ENCODE results near the gene ITSN1. TPM values are rescaled to one million over a fixed set of nuclear protein-coding genes. Genes with fewer than 3 reads are reported as not detected.

The ITSN1 gene
- total and polyA plus RNA-seq, 3 donors from 2014 or later, result 20.0 to 56.6 (median 48.4) TPM

GRCh38 chr21:33875026-33875695 is 232.9 kb downstream of the ITSN1 start:
- 92% methylated on average over 17 to 20 of the region's 20 CpGs for WGBS, 2 donors

GRCh38 chr21:33878824-33879223 is 236.5 kb downstream of the ITSN1 start:
- Histone ChIP-seq H3K4me1 (no peaks in the 10 kb centered on the region), H3K9me3 (no peaks in the 10 kb centered on the region), H3K36me3 (ENCODE audit: low read depth, missing control alignments) (no peaks in the 10 kb centered on the region), H3K27ac (no peak overlapping the region), H3K27me3 (no peaks in the 10 kb centered on the region), H3K4me3 (no peak overlapping the region)
- WGBS, 2 donors, result 89 to 90% methylated on average over 6 of the region's 6 CpGs
- intact Hi-C loops (cut with DNase I; ENCODE audit: low total_unique reads), result no loop called here
- TF ChIP-seq CTCF (IDR thresholded peaks at IDR 0.05) (no peak), POLR2A (IDR thresholded peaks at IDR 0.05) (no peak)
- no peak for DNase-seq

More at GRCh38 chr21:33875026-33875695, 232.9 kb downstream of the ITSN1 start:
- H3K36me3 ChIP-seq (ENCODE audit: low read depth, missing control alignments), result no peaks in the 10 kb centered on the region
- no peak overlapping the region for H3K27ac ChIP-seq
- TF ChIP-seq POLR2A (IDR thresholded peaks at IDR 0.05) (no peak), CTCF (IDR thresholded peaks at IDR 0.05) (no peak)
- H3K27me3 ChIP-seq, result no peaks in the 10 kb centered on the region
- H3K4me3 ChIP-seq, result no peak overlapping the region
- intact Hi-C loops (cut with DNase I; ENCODE audit: low total_unique reads), result no loop called here
- H3K9me3 ChIP-seq, result no peaks in the 10 kb centered on the region
- no peak for DNase-seq
- H3K4me1 ChIP-seq, result no peaks in the 10 kb centered on the region

DNA sequence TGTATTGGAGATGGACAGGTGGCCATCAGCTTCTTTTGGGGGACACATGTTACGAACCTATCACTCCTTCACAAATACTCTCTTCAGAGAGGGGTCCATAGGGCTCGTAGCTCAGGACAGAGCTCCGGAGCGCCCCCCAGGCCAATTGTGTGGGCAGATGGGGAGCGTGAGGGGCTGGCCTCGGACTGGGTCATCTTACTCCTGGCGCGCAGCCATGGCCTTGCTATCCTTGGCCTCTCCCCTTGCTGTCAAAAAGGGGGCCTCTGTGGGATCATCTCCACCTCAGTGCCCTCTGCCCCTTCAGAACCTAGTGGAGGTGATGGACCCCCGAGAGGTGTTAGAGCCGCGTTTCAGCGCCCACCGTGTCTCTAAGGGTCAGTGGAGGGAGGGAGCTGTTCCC is 238.3 kb downstream of the ITSN1 start:
- TF ChIP-seq CTCF (IDR thresholded peaks at IDR 0.05) (no peak), POLR2A (IDR thresholded peaks at IDR 0.05) (no peak)
- Histone ChIP-seq H3K36me3 (ENCODE audit: low read depth, missing control alignments) (no peaks in the 10 kb centered on the region), H3K9me3 (no peaks in the 10 kb centered on the region), H3K27ac (no peak overlapping the region), H3K4me1 (no peaks in the 10 kb centered on the region), H3K27me3 (no peaks in the 10 kb centered on the region), H3K4me3 (no peak overlapping the region)
- 93 to 94% methylated on average over 8 to 13 of the region's 13 CpGs for WGBS, 2 donors
- intact Hi-C loops (cut with DNase I; ENCODE audit: low total_unique reads), result no loop called here
- no peak for DNase-seq

- H3K36me3 ChIP-seq (ENCODE audit: low read depth, missing control alignments), result no peaks in the 10 kb centered on the region
- H3K4me1 ChIP-seq, result no peaks in the 10 kb centered on the region
- DNase-seq, result no peak
- no peaks in the 10 kb centered on the region for H3K9me3 ChIP-seq
- H3K27me3 ChIP-seq, result no peaks in the 10 kb centered on the region
- H3K27ac ChIP-seq, result no peak overlapping the region
- TF ChIP-seq CTCF (IDR thresholded peaks at IDR 0.05) (no peak), POLR2A (IDR thresholded peaks at IDR 0.05) (no peak)
- 85 to 86% methylated on average over 9 of the region's 9 CpGs for WGBS, 2 donors
- H3K4me3 ChIP-seq, result no peak overlapping the region
- intact Hi-C loops (cut with DNase I; ENCODE audit: low total_unique reads), result no loop called here
Observed at GRCh38 chr21:33881689-33882440, 239.6 kb downstream of the ITSN1 start.
